Measurements from ENCODE around the gene ZNF597. TPM values are rescaled to one million over a fixed set of nuclear protein-coding genes. Genes with fewer than 3 reads are reported as not detected.

The ZNF597 gene
- total and polyA plus RNA-seq, 10 of the 15 experiments (the other 5 are each of a cell fraction or from before 2014, with no cell fraction given): 0.80 to 2.8 (median 2.0) TPM

DNA sequence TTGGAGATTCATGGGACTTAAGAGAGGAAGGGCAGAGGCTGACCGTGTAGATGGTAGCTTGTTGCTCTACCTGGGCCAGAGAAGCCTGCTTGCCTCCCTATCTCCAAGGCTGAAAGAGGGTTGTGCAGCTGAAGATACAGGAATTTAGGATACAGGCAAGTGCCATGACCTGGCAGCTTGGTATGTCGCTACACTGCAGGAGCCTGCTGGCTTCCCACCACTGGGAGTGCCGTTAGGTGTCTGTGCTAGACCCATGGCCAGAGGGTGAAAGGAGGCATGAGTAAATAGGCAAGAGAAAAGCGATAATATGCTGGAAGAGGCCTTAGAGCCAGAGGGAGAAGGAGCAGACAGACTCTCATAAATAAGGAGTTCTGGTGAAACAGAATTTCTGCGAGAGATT is 10.8 kb upstream of the ZNF597 start (continued):
- TF ChIP-seq, protein P1, sequence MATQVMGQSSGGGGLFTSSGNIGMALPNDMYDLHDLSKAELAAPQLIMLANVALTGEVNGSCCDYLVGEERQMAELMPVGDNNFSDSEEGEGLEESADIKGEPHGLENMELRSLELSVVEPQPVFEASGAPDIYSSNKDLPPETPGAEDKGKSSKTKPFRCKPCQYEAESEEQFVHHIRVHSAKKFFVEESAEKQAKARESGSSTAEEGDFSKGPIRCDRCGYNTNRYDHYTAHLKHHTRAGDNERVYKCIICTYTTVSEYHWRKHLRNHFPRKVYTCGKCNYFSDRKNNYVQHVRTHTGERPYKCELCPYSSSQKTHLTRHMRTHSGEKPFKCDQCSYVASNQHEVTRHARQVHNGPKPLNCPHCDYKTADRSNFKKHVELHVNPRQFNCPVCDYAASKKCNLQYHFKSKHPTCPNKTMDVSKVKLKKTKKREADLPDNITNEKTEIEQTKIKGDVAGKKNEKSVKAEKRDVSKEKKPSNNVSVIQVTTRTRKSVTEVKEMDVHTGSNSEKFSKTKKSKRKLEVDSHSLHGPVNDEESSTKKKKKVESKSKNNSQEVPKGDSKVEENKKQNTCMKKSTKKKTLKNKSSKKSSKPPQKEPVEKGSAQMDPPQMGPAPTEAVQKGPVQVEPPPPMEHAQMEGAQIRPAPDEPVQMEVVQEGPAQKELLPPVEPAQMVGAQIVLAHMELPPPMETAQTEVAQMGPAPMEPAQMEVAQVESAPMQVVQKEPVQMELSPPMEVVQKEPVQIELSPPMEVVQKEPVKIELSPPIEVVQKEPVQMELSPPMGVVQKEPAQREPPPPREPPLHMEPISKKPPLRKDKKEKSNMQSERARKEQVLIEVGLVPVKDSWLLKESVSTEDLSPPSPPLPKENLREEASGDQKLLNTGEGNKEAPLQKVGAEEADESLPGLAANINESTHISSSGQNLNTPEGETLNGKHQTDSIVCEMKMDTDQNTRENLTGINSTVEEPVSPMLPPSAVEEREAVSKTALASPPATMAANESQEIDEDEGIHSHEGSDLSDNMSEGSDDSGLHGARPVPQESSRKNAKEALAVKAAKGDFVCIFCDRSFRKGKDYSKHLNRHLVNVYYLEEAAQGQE (IDR thresholded peaks at IDR 0.05; ENCODE audit: low read depth, low read length): no peak

DNA sequence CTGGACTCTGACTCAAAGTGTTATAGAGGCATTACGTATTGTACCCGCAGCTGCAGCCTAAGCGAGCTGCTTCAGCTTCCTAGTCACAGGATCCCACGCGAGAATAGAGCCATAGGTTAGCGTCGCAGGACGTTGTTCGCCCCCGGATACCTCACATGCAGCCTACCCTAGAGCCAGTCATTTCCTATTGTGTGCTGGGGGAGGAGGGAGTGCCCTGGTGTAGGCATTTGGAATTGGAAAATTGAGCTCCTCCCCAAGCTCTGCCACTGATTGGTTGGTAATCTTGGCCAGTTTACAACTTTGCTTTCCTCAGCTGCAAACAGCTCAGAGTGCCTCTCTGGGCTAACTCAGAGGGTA is 706 bp upstream of the ZNF597 start:
- H3K4me1 ChIP-seq (ENCODE audit: control insufficient read depth, insufficient read depth, low read length): no peaks in the 10 kb centered on the region
- TSS peak; percentile 92 for BruUV-seq (replicated peaks)
- H3K27me3 ChIP-seq (replicated peaks in 1 of 2; ENCODE audit: control insufficient read depth in 2 of 2, insufficient read depth in 2 of 2, low read length in 1 of 2): no peaks in the 10 kb centered on the region
- no peaks in the 10 kb centered on the region; a peak in 1 of 4 replicates for H3K36me3 ChIP-seq (ENCODE audit: control insufficient read depth in 2 of 2, insufficient read depth in 2 of 2, low read length in 1 of 2)
- TF ChIP-seq EGR1 (IDR thresholded peaks at IDR 0.05; ENCODE audit: borderline replicate concordance in 1 of 2, low read depth in 2 of 2, low read length in 2 of 2) (peak in 1 of 2 experiments; percentile 39; a peak in 1 of 3 replicates), SMARCA5 (IDR thresholded peaks at IDR 0.05) (no peak), CREM (IDR thresholded peaks at IDR 0.05; ENCODE audit: low read depth) (0 out of 2 replicates have a peak, but pooled peaks have one; percentile 24), TAF1 (IDR thresholded peaks at IDR 0.05; ENCODE audit: borderline replicate concordance, low read depth, low read length) (peak; percentile 31; the same call in 1 of the 2 replicates), KAT2A (conservative IDR thresholded peaks at IDR 0.05; ENCODE audit: control insufficient read depth, low read depth, low read length) (no peak), POLR2A (IDR thresholded peaks at IDR 0.05; ENCODE audit: low read depth, low read length) (peak; percentile 63; the same call in 1 of the 2 replicates), CHD2 (IDR thresholded peaks at IDR 0.05; ENCODE audit: borderline replicate concordance, low read depth, low read length) (peak; percentile 14; the same call in 1 of the 2 replicates), YY1 (IDR thresholded peaks at IDR 0.05; ENCODE audit: low read depth, low read length) (0 out of 2 replicates have a peak, but pooled peaks have one; percentile 11), POLR2AphosphoS5 (IDR thresholded peaks at IDR 0.05; ENCODE audit: low read length) (peak; percentile 58)
- TF ChIP-seq, protein P2, sequence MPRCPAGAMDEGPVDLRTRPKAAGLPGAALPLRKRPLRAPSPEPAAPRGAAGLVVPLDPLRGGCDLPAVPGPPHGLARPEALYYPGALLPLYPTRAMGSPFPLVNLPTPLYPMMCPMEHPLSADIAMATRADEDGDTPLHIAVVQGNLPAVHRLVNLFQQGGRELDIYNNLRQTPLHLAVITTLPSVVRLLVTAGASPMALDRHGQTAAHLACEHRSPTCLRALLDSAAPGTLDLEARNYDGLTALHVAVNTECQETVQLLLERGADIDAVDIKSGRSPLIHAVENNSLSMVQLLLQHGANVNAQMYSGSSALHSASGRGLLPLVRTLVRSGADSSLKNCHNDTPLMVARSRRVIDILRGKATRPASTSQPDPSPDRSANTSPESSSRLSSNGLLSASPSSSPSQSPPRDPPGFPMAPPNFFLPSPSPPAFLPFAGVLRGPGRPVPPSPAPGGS (IDR thresholded peaks at IDR 0.05; ENCODE audit: borderline replicate concordance, insufficient read depth, low read depth, low read length, poor library complexity, severe bottlenecking): no peak
- TF ChIP-seq, protein P3, sequence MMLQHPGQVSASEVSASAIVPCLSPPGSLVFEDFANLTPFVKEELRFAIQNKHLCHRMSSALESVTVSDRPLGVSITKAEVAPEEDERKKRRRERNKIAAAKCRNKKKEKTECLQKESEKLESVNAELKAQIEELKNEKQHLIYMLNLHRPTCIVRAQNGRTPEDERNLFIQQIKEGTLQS (IDR thresholded peaks at IDR 0.05; ENCODE audit: borderline replicate concordance, extremely low read depth, low read depth, low read length): no peak
- no peak for DNase-seq (ENCODE audit: low read depth, low spot score)
- H3K9ac ChIP-seq (ENCODE audit: control insufficient read depth, insufficient read depth, low read length): peak overlapping the region; percentile 54
- WGBS (ENCODE audit: insufficient coverage, insufficient replicate concordance, low lambda C conversion rate, missing lambda C conversion rate): 35% methylated on average over 10 of the region's 10 CpGs
- H4K20me1 ChIP-seq (ENCODE audit: control insufficient read depth, insufficient read depth): no peaks in the 10 kb centered on the region
- intact Hi-C loops (cut with micrococcal nuclease; ENCODE audit: unreplicated experiment) (no loop called here), in situ Hi-C loops (cut with MboI) (no loop called here)
- ChIA-PET RAD21 (ENCODE audit: unreplicated experiment) (interaction anchor here (0.9 to 1.1 kb wide), 3 partner anchors 9 to 161 kb away, joined by 3 to 6 read pairs (median 5); partner anchors contain the start of genes ZNF174 and ZSCAN32), CTCF (interaction anchor here (1.0 to 2.2 kb wide), 8 partner anchors 13 to 310 kb away, joined by 3 to 12 read pairs (median 4); partner anchors contain the start of genes ZNF174 and ZSCAN32), SMC1A (ENCODE audit: uncharacterized antibody, unreplicated experiment) (interaction anchor here (0.7 to 2.7 kb wide), 8 partner anchors 9 to 179 kb away, joined by 3 to 11 read pairs (median 4); partner anchors contain the start of genes ZNF174 and ZSCAN32), POLR2A (interaction anchor here (0.6 to 2.1 kb wide), 6 partner anchors 13 to 161 kb away, joined by 3 to 10 read pairs (median 4); partner anchors contain the start of genes ZNF174, ZNF263 and ZSCAN32)
- H3K27ac ChIP-seq (ENCODE audit: control insufficient read depth, insufficient read depth): peak overlapping the region; percentile 75
- no peaks in the 10 kb centered on the region; the same call in 2 of the 3 replicates for H3K9me3 ChIP-seq (replicated peaks; ENCODE audit: control insufficient read depth, insufficient read depth, low read length)
- no peak overlapping the region for H2AFZ ChIP-seq (ENCODE audit: control insufficient read depth, low read depth, low read length)
- peak; percentile 71 for ATAC-seq
- H3K79me2 ChIP-seq (ENCODE audit: control insufficient read depth, insufficient read depth, low read length): peaks cover 18% of the 10 kb centered on the region
- H3K4me2 ChIP-seq (ENCODE audit: control insufficient read depth, insufficient read depth): 0 out of 2 replicates have a peak overlapping the region, but pooled peaks have one; percentile 29
- peak overlapping the region; percentile 74 for H3K4me3 ChIP-seq
- no peak for FAIRE-seq
